Ramos (cell line): ENCODE results near the gene HSFY1.
"Not testable (repeated sequence)": the region's sequence is repeated elsewhere in the genome, so short reads cannot be mapped to it uniquely, and the experiment has no call there.

Source experiments
- in situ Hi-C: fragments of 300-500 bp; cut with MboI; formaldehyde crosslinking; loops from one replicate; pipeline ENCODE4 v1.14.3; 2022; ENCODE audit warnings: low sequenced_read_pairs; ENCODE audit not compliant: unreplicated experiment

HSFY1 gene, protein sequence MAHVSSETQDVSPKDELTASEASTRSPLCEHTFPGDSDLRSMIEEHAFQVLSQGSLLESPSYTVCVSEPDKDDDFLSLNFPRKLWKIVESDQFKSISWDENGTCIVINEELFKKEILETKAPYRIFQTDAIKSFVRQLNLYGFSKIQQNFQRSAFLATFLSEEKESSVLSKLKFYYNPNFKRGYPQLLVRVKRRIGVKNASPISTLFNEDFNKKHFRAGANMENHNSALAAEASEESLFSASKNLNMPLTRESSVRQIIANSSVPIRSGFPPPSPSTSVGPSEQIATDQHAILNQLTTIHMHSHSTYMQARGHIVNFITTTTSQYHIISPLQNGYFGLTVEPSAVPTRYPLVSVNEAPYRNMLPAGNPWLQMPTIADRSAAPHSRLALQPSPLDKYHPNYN

DNA sequence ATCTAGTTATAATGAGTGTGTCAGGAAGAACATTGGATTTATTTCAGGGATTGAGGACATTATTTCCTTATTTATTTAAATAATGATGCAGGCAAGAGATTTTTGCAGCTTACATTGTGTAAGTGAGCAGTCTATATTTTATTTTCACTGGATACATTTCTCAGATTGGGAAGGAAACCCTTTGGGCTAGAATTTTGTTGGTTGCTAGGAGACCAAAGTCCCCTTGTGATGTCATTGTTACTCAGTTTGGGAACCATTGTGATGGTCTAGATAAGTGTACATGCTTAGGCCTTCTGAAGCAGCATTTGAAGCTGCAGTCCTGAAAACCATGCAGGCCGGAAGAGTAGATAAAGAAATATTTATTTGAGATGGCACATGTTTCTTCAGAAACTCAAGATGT lies at the start of gene HSFY1:
Gene HSFY1 (plus strand): TSS at position 301 of the 400 bp plus-strand sequence. CDS start 68 bp downstream, at position 369.
- in situ Hi-C loops, result not testable (repeated sequence)

DNA sequence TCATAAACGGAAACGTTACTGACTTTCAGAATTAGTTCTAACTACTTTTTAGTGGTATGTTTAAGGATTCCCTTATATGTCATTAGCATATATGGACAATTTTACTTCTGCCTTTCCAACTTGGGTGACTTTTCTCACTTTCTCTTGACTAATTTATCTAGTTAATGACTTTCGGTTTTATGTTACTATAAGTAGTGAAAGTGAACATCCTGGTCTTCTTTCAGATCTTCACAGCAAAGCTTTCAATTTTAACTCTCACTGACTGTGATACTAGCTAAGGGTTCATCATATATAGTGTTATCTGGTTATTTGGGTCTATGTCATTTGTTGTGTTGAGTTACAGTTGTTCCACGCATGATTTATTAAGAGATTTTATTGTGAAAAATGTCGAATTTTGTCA lies 42.3 kb upstream of the HSFY1 start:
- in situ Hi-C loops, result not testable (repeated sequence)

DNA sequence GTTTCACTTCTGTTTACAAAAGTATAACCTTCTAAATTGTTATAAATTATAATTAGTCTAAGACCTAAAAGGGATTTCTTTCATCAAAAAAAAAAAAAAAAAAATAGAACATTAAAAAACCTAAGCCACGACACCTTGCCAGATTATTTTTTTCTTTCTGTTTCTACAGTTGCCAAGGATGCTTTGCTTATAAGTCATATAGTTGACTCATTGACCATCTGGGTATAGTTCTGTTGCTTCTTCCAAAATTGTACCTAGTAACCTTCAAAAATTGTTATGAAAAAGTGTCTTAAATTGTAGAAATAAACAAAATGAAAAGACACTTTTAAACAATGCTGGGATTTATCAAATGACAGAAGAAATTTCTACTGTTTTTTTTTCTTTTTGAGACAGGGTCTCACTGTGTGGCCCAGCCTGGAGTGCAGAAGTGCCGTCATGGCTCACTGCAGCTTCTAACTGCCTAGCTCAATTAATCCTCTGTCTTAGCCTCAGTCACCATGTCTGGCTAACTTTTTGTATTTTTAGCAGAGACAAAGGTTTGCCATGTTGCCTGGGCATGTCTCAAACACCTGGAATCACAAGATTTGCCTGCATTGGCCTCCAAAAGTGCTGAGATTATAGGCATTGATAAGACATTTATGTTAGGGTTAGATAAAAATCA lies 15.4 kb upstream of the HSFY1 start:
- in situ Hi-C loops, result not testable (repeated sequence)

DNA sequence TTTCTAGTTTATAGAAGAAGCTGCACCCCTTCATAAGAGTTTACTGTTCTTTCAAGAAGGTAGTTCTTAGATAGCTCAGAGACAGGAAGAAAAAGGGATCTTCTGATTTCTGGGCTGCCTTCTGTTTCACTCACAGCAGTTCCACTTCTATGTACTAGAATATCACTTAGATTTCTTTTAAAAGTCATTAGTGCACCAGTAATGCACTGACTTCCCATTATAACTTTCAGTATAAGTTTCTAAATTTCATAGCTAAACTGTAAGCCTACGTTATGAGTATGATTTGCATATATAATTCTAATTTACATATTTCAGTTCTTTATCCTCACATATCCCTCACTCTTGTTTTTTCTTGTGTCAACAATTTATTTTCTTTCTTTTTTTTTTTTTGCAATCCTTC lies 7.6 kb upstream of the HSFY1 start:
- in situ Hi-C loops, result not testable (repeated sequence)

DNA sequence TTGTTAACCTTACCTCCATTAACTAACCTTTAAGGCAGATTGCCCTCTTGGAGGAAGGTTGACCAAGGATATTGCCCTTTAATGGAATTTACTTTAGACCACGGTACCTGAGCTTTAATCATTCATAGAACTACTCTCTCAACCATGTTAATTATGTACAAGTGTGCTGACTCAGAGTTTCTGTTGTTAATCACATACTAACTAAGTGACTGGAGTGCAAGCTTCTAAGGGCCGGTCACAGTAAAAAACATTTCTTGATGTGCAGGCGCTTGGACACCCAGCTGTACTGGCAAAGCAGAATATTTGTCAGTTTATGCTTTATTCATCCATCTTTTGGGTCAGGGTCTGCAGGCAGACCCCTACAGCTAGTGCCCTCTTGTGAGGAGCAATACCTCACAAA lies 6.6 kb downstream of the HSFY1 start:
- in situ Hi-C loops, result not testable (repeated sequence)

DNA sequence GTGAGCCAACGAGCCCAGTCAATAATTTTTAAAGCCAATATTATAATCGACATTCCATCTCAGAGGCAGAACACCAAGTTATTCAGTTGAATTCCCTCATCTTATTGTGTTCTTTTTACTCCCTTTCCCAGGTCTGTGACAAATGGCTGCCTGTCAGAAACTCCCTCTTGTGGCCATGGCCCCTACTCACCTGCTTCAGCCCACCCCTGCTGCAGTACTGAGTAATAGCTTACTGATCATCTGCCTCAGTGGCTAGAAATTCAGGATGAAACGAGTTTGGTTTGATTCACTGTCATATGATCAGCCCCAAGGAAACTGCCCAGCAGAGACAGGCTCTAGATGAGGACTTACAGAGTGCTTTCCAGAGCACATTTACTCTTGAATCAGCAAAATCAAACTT lies 19.4 kb downstream of the HSFY1 start:
- in situ Hi-C loops, result not testable (repeated sequence)
